Caco-2 (cell line): ENCODE measurements around the gene DIS3L2. TPM values are rescaled to one million over a fixed set of nuclear protein-coding genes. Genes with fewer than 3 reads are reported as not detected.

ENCODE experiments used
- BruUV-seq: library from RNA; stranded (reverse); fragments of 400-500 nt; replicated peaks from 2 replicates; lab custom pipeline; 2021; lab: Mats Ljungman, UMichigan
- CTCF ChIA-PET: fragments of 300-600 bp; sonication (Branson Sonifier 250); formaldehyde crosslinking; loops from one replicate; lab custom pipeline; 2022; ENCODE audit warnings: antibody characterized with exemption; lab: Charles Lee
- POLR2A ChIA-PET: fragments of 300-600 bp; sonication (Branson Sonifier 250); formaldehyde crosslinking; loops from one replicate; lab custom pipeline; 2022; ENCODE audit warnings: antibody characterized with exemption; lab: Charles Lee
- DNase-seq, 2 experiments: peaks; one replicate each; pipeline versions ENCODE4 v3.0.0 to v3.0.0-alpha.2; 2020 to 2022
- H3K27me3 ChIP-seq: replicated peaks from 2 replicates; pipeline ENCODE4 v1.6.0; 2011; ENCODE audit warnings: low read length; ENCODE audit not compliant: control insufficient read depth, insufficient read depth
- H3K36me3 ChIP-seq: 2 replicates; pipeline ENCODE4 v1.5.1; 2011; ENCODE audit warnings: low read length; ENCODE audit not compliant: control insufficient read depth, insufficient read depth
- H3K4me1 ChIP-seq: fragments of 250-450 bp; sonication (Bioruptor Pico); 2 replicates; pipeline ENCODE4 v1.5.1; 2020; ENCODE audit warnings: mild to moderate bottlenecking
- H3K4me3 ChIP-seq: 2 replicates; pipeline ENCODE4 v1.5.1; 2011; ENCODE audit warnings: low read depth, mild to moderate bottlenecking, control low read depth, low read length
- H3K9me3 ChIP-seq: fragments of 250-450 bp; sonication (Bioruptor Pico); 2 replicates; pipeline ENCODE4 v1.5.1; 2020; ENCODE audit warnings: mild to moderate bottlenecking, moderate library complexity
- H3K27ac Mint-ChIP-seq: one replicate; pipeline ENCODE4 v1.8.0; 2022; ENCODE audit warnings: mixed read lengths; ENCODE audit not compliant: unreplicated experiment
- H3K27me3 Mint-ChIP-seq: one replicate; pipeline ENCODE4 v1.8.0; 2022; ENCODE audit warnings: mixed read lengths; ENCODE audit not compliant: insufficient read depth, unreplicated experiment
- H3K36me3 Mint-ChIP-seq: one replicate; pipeline ENCODE4 v1.8.0; 2022; ENCODE audit warnings: mild to moderate bottlenecking, mixed read lengths; ENCODE audit not compliant: insufficient read depth, unreplicated experiment
- H3K4me1 Mint-ChIP-seq: one replicate; pipeline ENCODE4 v1.8.0; 2022; ENCODE audit warnings: low read depth, mixed read lengths; ENCODE audit not compliant: unreplicated experiment
- H3K4me3 Mint-ChIP-seq: one replicate; pipeline ENCODE4 v1.8.0; 2022; ENCODE audit warnings: mild to moderate bottlenecking, moderate library complexity, mixed read lengths; ENCODE audit not compliant: unreplicated experiment
- H3K9me3 Mint-ChIP-seq: one replicate; pipeline ENCODE4 v1.8.0; 2022; ENCODE audit warnings: mixed read lengths; ENCODE audit not compliant: unreplicated experiment
- CTCF ChIP-seq, 2 experiments: fragments of 200-600 bp in 1 of 2; IDR thresholded peaks; 1 replicate in 1 of 2; 2 replicates in 1 of 2; pipeline versions ENCODE4 v1.5.1 to v1.8.0; 2011 to 2022; ENCODE audit warnings: antibody characterized with exemption in 1 of 2, control low read depth in 1 of 2, inconsistent platforms in 1 of 2, low read depth in 1 of 2, low read length in 1 of 2, mild to moderate bottlenecking in 1 of 2, moderate library complexity in 1 of 2; ENCODE audit not compliant: insufficient read depth in 1 of 2, severe bottlenecking in 1 of 2, unreplicated experiment in 1 of 2
- intact Hi-C: fragments of 100-400 bp; cut with micrococcal nuclease; formaldehyde crosslinking; loops from one replicate; pipeline ENCODE4 v1.10.0; 2022; ENCODE audit not compliant: unreplicated experiment
- total RNA-seq: library from RNA; stranded (reverse); gene quantifications from 2 replicates; pipeline ENCODE4 v1.2.3, GENCODE V29; 2022

The DIS3L2 gene
- total RNA-seq, 1 experiment from 2014 or later: 15.5 TPM

GRCh38 chr2:232043966-232044365 is 82.5 kb downstream of the DIS3L2 start:
- H3K4me1 Mint-ChIP-seq: no peaks in the 10 kb centered on the region
- Histone ChIP-seq H3K4me1 (no peaks in the 10 kb centered on the region), H3K9me3 (no peaks in the 10 kb centered on the region), H3K27me3 (no peaks in the 10 kb centered on the region; the same call in 1 of the 2 replicates), H3K36me3 (no peaks in the 10 kb centered on the region), H3K4me3 (no peak overlapping the region)
- ChIA-PET CTCF (no interaction called here), POLR2A (no interaction called here)
- DNase-seq: no peak
- no peaks in the 10 kb centered on the region for H3K9me3 Mint-ChIP-seq
- no peak for TF ChIP-seq CTCF (IDR thresholded peaks at IDR 0.05; ENCODE audit: insufficient read depth in 1 of 2, low read depth in 1 of 2, low read length in 1 of 2, severe bottlenecking in 1 of 2, unreplicated experiment in 1 of 2)
- no peaks in the 10 kb centered on the region for H3K36me3 Mint-ChIP-seq
- no peaks in the 10 kb centered on the region for H3K27me3 Mint-ChIP-seq
- H3K27ac Mint-ChIP-seq: no peak overlapping the region
- no peak overlapping the region for H3K4me3 Mint-ChIP-seq
- intact Hi-C loops: no loop called here
- BruUV-seq: no TSS peak

GRCh38 chr2:232049350-232049749 is 87.8 kb downstream of the DIS3L2 start:
- CTCF ChIA-PET: interaction anchor here (0.6 kb wide), 1 partner anchor 252 kb away, joined by 3 read pairs; no protein-coding TSS in a partner anchor
- no peak overlapping the region for H3K4me3 Mint-ChIP-seq
- DNase-seq: no peak
- no peaks in the 10 kb centered on the region for H3K9me3 Mint-ChIP-seq
- no peaks in the 10 kb centered on the region for H3K36me3 ChIP-seq
- POLR2A ChIA-PET: no interaction called here
- no peaks in the 10 kb centered on the region for H3K4me1 ChIP-seq
- H3K4me1 Mint-ChIP-seq: no peaks in the 10 kb centered on the region
- intact Hi-C loops: no loop called here
- BruUV-seq: no TSS peak
- no peaks in the 10 kb centered on the region for H3K27me3 Mint-ChIP-seq
- no peaks in the 10 kb centered on the region for H3K36me3 Mint-ChIP-seq
- H3K27me3 ChIP-seq: no peaks in the 10 kb centered on the region
- no peak for TF ChIP-seq CTCF (IDR thresholded peaks at IDR 0.05; ENCODE audit: insufficient read depth in 1 of 2, low read depth in 1 of 2, low read length in 1 of 2, severe bottlenecking in 1 of 2, unreplicated experiment in 1 of 2)
- no peaks in the 10 kb centered on the region for H3K9me3 ChIP-seq
- H3K27ac Mint-ChIP-seq: no peak overlapping the region
- H3K4me3 ChIP-seq: no peak overlapping the region

- no peak for TF ChIP-seq CTCF (IDR thresholded peaks at IDR 0.05; ENCODE audit: insufficient read depth in 1 of 2, low read depth in 1 of 2, low read length in 1 of 2, severe bottlenecking in 1 of 2, unreplicated experiment in 1 of 2)
- H3K27me3 Mint-ChIP-seq: no peaks in the 10 kb centered on the region
- Histone ChIP-seq H3K27me3 (no peaks in the 10 kb centered on the region), H3K9me3 (no peaks in the 10 kb centered on the region), H3K4me1 (no peaks in the 10 kb centered on the region), H3K36me3 (no peaks in the 10 kb centered on the region), H3K4me3 (no peak overlapping the region)
- H3K27ac Mint-ChIP-seq: no peak overlapping the region
- CTCF ChIA-PET: no interaction called here
- H3K9me3 Mint-ChIP-seq: no peaks in the 10 kb centered on the region
- H3K4me1 Mint-ChIP-seq: no peaks in the 10 kb centered on the region
- POLR2A ChIA-PET: no interaction called here
- intact Hi-C loops: no loop called here
- no peaks in the 10 kb centered on the region for H3K36me3 Mint-ChIP-seq
- BruUV-seq: no TSS peak
- no peak for DNase-seq
- no peak overlapping the region for H3K4me3 Mint-ChIP-seq
Measured at GRCh38 chr2:232052591-232052990, 91.1 kb downstream of the DIS3L2 start.
